Muscle layer of colon (tissue), 2 donors: ENCODE data around the gene GRM5.
"Not testable (repeated sequence)": the region's sequence is repeated elsewhere in the genome, so short reads cannot be mapped to it uniquely, and the experiment has no call there.

ENCODE experiments used
- H3K27ac ChIP-seq: one replicate; pipeline ENCODE4 v1.7.0; 2013; ENCODE audit warnings: low read depth, mild to moderate bottlenecking, low read length, moderate library complexity
- H3K27me3 ChIP-seq, 2 donors: one replicate each; pipeline ENCODE4 v1.7.0; 2013; ENCODE audit warnings: low read length in 2 of 2, mild to moderate bottlenecking in 2 of 2; ENCODE audit not compliant: insufficient read depth in 2 of 2, control insufficient read depth in 1 of 2
- H3K36me3 ChIP-seq: one replicate; pipeline ENCODE4 v1.7.0; 2013; ENCODE audit warnings: mild to moderate bottlenecking, low read length; ENCODE audit not compliant: insufficient read depth
- H3K4me1 ChIP-seq: one replicate; pipeline ENCODE4 v1.7.0; 2013; ENCODE audit warnings: mild to moderate bottlenecking, low read length; ENCODE audit not compliant: insufficient read depth
- H3K4me3 ChIP-seq, 2 donors: one replicate each; pipeline ENCODE4 v1.7.0; 2013; ENCODE audit warnings: low read length in 2 of 2, low read depth in 1 of 2, mild to moderate bottlenecking in 1 of 2, moderate library complexity in 1 of 2
- H3K9ac ChIP-seq: one replicate; pipeline ENCODE4 v1.7.0; 2013; ENCODE audit warnings: low read length
- H3K9me3 ChIP-seq: one replicate; pipeline ENCODE4 v1.7.0; 2013; ENCODE audit warnings: mild to moderate bottlenecking, low read length
- donor health status: abdominal sarcoma.
- donor health status: Adenocarcinoma of cecum.

GRM5 gene

GRCh38 chr11:88535266-88535665 is 530.5 kb downstream of the GRM5 start:
- Histone ChIP-seq H3K4me3 (no peak overlapping the region), H3K36me3 (no peaks in the 10 kb centered on the region), H3K4me1 (peaks cover 6% of the 10 kb centered on the region), H3K27me3 (no peaks in the 10 kb centered on the region), H3K9ac (no peak overlapping the region), H3K27ac (no peak overlapping the region), H3K9me3 (no peaks in the 10 kb centered on the region)

- H3K9ac ChIP-seq, H3K4me1 ChIP-seq, H3K27ac ChIP-seq, H3K4me3 ChIP-seq, H3K36me3 ChIP-seq, H3K9me3 ChIP-seq, H3K27me3 ChIP-seq: not testable (repeated sequence)
These were observed 531.1 kb downstream of the GRM5 start for GRCh38 chr11:88534706-88535105.

GRCh38 chr11:88534185-88534584 is 531.6 kb downstream of the GRM5 start:
- no peaks in the 10 kb centered on the region for H3K27me3 ChIP-seq
- no peaks in the 10 kb centered on the region for H3K36me3 ChIP-seq
- no peak overlapping the region for H3K27ac ChIP-seq
- H3K9me3 ChIP-seq = no peaks in the 10 kb centered on the region
- peaks cover 12% of the 10 kb centered on the region for H3K4me1 ChIP-seq
- H3K9ac ChIP-seq = no peak overlapping the region
- H3K4me3 ChIP-seq = no peak overlapping the region

- H3K4me1 ChIP-seq = peaks cover 16% of the 10 kb centered on the region
- no peak overlapping the region for H3K9ac ChIP-seq
- H3K9me3 ChIP-seq = no peaks in the 10 kb centered on the region
- no peak overlapping the region for H3K27ac ChIP-seq
- no peak overlapping the region for H3K4me3 ChIP-seq
- no peaks in the 10 kb centered on the region for H3K27me3 ChIP-seq
- no peaks in the 10 kb centered on the region for H3K36me3 ChIP-seq
These were observed 532.8 kb downstream of the GRM5 start for GRCh38 chr11:88533001-88533400.

- no peaks in the 10 kb centered on the region for H3K36me3 ChIP-seq
- no peaks in the 10 kb centered on the region for H3K9me3 ChIP-seq
- no peak overlapping the region for H3K27ac ChIP-seq
- H3K27me3 ChIP-seq = no peaks in the 10 kb centered on the region
- H3K4me3 ChIP-seq = no peak overlapping the region
- H3K4me1 ChIP-seq = peaks cover 10% of the 10 kb centered on the region
- H3K9ac ChIP-seq = no peak overlapping the region
These were observed 534.0 kb downstream of the GRM5 start for GRCh38 chr11:88531831-88532230.

- Histone ChIP-seq H3K9ac (no peak overlapping the region), H3K4me1 (peaks cover 10% of the 10 kb centered on the region), H3K36me3 (no peaks in the 10 kb centered on the region), H3K9me3 (no peaks in the 10 kb centered on the region), H3K27me3 (no peaks in the 10 kb centered on the region), H3K27ac (no peak overlapping the region), H3K4me3 (no peak overlapping the region)
These were observed 536.4 kb downstream of the GRM5 start for GRCh38 chr11:88529426-88529825.

GRCh38 chr11:88523386-88524071 is 542.3 kb downstream of the GRM5 start:
- H3K9ac ChIP-seq = no peak overlapping the region
- no peak overlapping the region for H3K4me3 ChIP-seq
- no peak overlapping the region for H3K27ac ChIP-seq
- no peaks in the 10 kb centered on the region for H3K9me3 ChIP-seq
- H3K36me3 ChIP-seq = no peaks in the 10 kb centered on the region
- peaks cover 15% of the 10 kb centered on the region for H3K4me1 ChIP-seq
- no peaks in the 10 kb centered on the region for H3K27me3 ChIP-seq

- H3K4me3 ChIP-seq = no peak overlapping the region
- H3K36me3 ChIP-seq = no peaks in the 10 kb centered on the region
- H3K9me3 ChIP-seq = no peaks in the 10 kb centered on the region
- peaks cover 15% of the 10 kb centered on the region for H3K4me1 ChIP-seq
- H3K27ac ChIP-seq = no peak overlapping the region
- H3K9ac ChIP-seq = no peak overlapping the region
- no peaks in the 10 kb centered on the region for H3K27me3 ChIP-seq
These were observed 543.0 kb downstream of the GRM5 start for GRCh38 chr11:88522624-88523385.

GRCh38 chr11:88521799-88522201 is 544.0 kb downstream of the GRM5 start:
- Histone ChIP-seq H3K27ac (peak overlapping the region; percentile 44), H3K4me3 (no peak overlapping the region), H3K9ac (no peak overlapping the region), H3K27me3 (no peaks in the 10 kb centered on the region), H3K9me3 (no peaks in the 10 kb centered on the region), H3K4me1 (peaks cover 15% of the 10 kb centered on the region), H3K36me3 (no peaks in the 10 kb centered on the region)

- Histone ChIP-seq H3K27me3 (no peaks in the 10 kb centered on the region), H3K36me3 (no peaks in the 10 kb centered on the region), H3K4me1 (peaks cover 15% of the 10 kb centered on the region), H3K9ac (no peak overlapping the region), H3K27ac (no peak overlapping the region), H3K4me3 (no peak overlapping the region), H3K9me3 (no peaks in the 10 kb centered on the region)
These were observed 544.4 kb downstream of the GRM5 start for GRCh38 chr11:88521399-88521798.

- no peak overlapping the region for H3K9ac ChIP-seq
- no peak overlapping the region for H3K4me3 ChIP-seq
- no peaks in the 10 kb centered on the region for H3K27me3 ChIP-seq
- no peak overlapping the region for H3K27ac ChIP-seq
- peaks cover 15% of the 10 kb centered on the region for H3K4me1 ChIP-seq
- H3K9me3 ChIP-seq = no peaks in the 10 kb centered on the region
- H3K36me3 ChIP-seq = no peaks in the 10 kb centered on the region
These were observed 545.4 kb downstream of the GRM5 start for GRCh38 chr11:88520391-88520790.

GRCh38 chr11:88515002-88515401 is 550.8 kb downstream of the GRM5 start:
- H3K4me3 ChIP-seq = no peak overlapping the region
- no peaks in the 10 kb centered on the region for H3K36me3 ChIP-seq
- peaks cover 0 to under 1% of the 10 kb centered on the region in 2 donors for H3K27me3 ChIP-seq
- H3K9ac ChIP-seq = no peak overlapping the region
- no peak overlapping the region for H3K27ac ChIP-seq
- H3K4me1 ChIP-seq = no peaks in the 10 kb centered on the region
- H3K9me3 ChIP-seq = no peaks in the 10 kb centered on the region
